GM21723 (cell line): ENCODE measurements around the gene SYT3.
"Not testable (repeated sequence)": the region's sequence is repeated elsewhere in the genome, so short reads cannot be mapped to it uniquely, and the experiment has no call there.

ENCODE experiments used
- ATAC-seq: cut with Tn5 transposase; IDR thresholded peaks from one replicate; pipeline ENCODE4 v1.9.1; 2021; ENCODE audit warnings: mild to moderate bottlenecking, moderate library complexity; ENCODE audit not compliant: unreplicated experiment

Gene SYT3

DNA sequence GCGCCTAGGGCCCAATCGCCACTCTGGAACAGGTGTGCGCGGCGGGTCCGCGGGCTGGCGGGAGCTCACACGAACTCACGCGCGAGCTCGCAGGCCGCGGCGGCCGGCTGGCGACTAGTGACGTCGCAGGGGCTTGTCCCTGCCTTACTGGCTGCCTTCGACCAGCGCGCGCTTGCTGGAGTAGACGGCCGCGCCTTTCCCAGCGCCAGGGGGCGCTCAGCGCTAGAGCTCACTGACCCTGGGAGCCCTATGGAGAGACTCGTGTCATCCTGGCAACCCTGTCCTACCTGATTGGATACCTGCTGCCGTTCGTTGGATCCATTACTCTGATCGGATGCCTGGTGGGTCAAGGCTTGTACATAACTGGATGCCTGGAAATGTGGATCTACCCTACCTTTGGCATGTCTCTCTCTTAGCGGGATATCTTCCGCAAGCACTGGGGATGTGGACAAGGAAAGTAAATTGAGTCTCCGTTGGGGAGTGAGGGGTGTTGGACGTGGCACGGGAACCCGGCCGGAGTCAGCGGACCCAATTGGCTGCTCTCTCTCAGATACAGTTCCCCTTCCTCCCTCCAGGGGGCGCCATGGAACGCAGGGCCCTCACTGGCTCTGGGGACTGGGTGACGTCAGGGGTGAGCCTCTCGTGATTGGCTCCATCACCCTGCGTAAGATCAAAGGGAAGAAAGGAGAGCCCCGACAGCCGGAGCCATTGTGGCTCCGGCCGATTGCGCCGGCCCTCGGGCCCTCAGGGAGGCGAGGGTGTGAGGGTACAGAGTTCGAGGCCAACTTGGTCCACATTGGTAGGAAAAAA is 35.2 kb downstream of the SYT3 start:
- not testable (repeated sequence) for ATAC-seq

- no peak for ATAC-seq
These were observed 36.7 kb downstream of the SYT3 start for GRCh38 chr19:50602935-50603334.

DNA sequence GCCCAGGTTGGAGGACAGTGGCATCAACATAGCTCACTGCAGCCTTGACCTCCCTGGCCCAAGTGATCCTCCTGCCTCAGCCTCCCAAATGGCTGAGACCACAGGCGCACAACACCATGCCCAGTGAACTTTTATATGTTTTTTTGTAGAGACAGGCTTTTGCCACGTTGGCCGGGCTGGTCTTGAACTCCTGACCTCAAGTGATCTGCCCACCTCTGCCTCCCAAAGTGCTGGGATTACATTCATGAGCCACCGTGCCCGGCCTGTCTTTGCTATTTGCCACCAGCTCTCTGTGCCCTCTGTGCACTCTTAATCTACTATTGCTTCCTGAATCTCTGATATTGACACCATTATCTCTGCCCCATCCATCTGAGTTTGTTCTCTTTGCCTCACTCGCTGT is 37.2 kb downstream of the SYT3 start:
- no peak for ATAC-seq

- no peak for ATAC-seq
These were observed 37.6 kb downstream of the SYT3 start for GRCh38 chr19:50602089-50602422.

- no peak for ATAC-seq
These were observed 38.1 kb downstream of the SYT3 start for GRCh38 chr19:50601407-50602088.

DNA sequence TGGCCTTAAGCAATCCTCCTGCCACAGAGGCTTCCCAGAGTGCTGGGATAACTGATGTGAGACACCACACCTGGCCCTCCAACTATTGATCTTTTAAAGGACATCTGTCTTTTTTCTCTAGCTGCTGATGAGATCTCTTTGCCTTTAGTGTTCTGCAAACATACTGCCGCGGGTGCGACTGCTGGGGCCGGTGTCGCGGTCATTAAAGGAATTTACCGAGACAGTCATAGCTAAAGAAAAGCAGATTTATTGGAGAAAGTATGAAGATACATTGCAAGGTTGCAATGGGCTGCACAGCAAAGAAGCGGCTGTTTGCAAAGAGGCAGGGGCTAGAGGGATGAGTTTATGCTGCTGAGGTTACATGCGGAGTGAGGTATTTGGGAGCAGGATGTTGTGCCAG is 40.3 kb downstream of the SYT3 start:
- ATAC-seq = no peak

DNA sequence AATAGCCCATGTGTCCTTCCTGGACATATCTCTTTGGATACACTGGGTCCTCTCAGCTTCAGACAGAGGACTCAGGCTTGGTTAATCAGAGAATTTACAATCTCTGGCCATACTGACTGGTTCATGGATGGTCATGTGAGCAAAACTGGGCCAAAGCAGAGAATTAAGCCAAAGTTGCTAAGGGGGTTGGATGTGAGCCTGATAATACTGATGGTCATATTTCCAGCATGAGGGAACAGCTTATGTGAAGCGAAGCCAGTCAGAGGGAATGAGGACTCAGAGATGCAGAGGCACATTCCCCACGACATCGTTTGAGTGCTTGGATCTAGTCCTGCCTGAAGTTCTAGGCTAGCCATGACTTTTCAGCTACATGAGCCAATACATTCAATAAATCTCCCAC is 49.5 kb downstream of the SYT3 start:
- ATAC-seq = no peak

DNA sequence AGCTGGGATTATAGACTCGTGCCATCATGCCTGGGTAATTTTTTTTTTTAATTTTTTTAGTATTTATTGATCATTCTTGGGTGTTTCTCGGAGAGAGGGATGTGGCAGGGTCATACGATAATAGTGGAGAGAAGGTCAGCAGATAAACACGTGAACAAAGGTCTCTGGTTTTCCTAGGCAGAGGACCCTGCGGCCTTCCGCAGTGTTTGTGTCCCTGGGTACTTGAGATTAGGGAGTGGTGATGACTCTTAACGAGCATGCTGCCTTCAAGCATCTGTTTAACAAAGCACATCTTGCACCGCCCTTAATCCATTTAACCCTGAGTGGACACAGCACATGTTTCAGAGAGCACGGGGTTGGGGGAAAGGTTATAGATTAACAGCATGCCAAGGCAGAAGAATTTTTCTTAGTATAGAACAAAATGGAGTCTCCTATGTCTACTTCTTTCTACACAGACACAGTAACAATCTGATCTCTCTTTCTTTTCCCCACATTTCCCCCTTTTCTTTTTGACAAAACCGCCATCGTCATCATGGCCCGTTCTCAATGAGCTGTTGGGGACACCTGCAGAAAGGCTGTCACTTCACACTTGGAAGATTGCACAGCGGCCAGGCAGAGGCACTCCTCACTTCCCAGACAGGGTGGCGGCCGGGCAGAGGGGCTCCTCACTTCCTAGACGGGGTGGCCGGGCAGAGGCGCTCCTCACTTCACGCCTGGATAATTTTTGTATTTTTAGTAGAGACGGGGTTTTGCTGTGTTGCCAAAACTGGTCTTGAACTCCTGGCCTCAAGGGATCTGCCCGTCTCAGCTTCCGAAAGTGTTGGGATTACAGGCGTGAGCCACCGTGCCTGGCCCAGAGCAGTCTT is 57.7 kb downstream of the SYT3 start:
- not testable (repeated sequence) for ATAC-seq

DNA sequence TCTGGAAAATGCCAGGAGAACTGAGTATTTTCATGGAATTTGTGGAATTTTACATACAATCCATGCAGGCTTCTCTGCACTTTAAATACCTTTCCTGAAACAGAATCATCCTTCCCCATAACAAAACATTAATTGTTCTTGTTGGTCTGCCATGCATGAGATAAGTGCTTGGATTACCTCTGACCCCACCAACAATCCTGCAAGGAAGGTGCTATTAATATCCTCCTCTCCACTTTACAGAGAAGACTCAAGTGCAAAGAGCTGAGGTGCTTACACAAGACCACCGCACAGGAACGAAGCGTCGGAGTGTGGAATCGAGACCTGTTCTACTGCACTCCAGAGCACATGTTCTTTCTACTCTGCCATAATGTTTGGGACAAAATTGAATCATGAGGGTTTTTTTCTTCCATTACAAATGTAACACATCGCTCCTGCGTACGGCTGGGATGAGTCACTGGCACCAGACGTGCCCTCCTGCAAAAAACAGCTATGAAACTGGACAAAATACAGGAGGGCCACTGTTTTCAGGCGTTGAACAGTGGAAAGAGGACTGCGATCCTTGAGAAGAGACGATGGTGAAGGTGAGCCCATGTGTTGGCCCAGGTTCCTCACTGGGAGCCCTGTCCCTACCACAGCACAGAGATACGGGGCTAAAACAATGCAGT is 58.6 kb downstream of the SYT3 start:
- ATAC-seq = no peak

GRCh38 chr19:50580240-50580639 is 59.4 kb downstream of the SYT3 start:
- ATAC-seq = no peak

DNA sequence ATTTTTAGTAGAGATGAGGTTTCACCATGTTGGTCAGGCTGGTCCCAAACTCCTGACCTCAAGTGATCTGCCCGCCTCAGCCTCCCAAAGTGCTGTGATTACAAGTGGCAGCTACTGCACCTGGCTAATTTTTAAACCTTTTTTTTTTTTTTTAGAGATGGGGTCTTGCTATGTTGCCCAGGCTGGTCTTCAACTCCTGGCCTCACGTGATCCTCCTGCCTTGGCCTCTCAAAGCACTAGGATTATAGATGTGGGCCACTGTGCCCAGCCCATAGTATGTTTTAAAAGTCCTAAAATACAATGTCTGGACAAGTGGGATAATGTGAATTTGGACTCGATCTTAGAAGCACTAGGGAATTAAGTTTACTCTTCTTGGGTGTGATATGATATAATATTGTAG is 62.9 kb downstream of the SYT3 start:
- not testable (repeated sequence) for ATAC-seq

- no peak for ATAC-seq
These were observed 65.8 kb downstream of the SYT3 start for GRCh38 chr19:50573741-50574461.
